H9 (cell line): ENCODE data around the gene LDLR. TPM values are rescaled to one million over a fixed set of nuclear protein-coding genes. Genes with fewer than 3 reads are reported as not detected.
"Not testable (repeated sequence)": the region's sequence is repeated elsewhere in the genome, so short reads cannot be mapped to it uniquely, and the experiment has no call there.

Experiments used
- DNase-seq: peaks from one replicate; pipeline ENCODE4 v3.0.0-alpha.2; 2017
- H2AFZ ChIP-seq: one replicate; pipeline ENCODE4 v1.6.1; 2013; ENCODE audit warnings: mild to moderate bottlenecking, low read length, control low read depth, moderate library complexity
- H2AK5ac ChIP-seq: 2 replicates; pipeline ENCODE4 v1.6.1; 2013; ENCODE audit warnings: low read length, control low read depth, mixed read lengths; ENCODE audit not compliant: insufficient read length
- H2BK120ac ChIP-seq: one replicate; pipeline ENCODE4 v1.6.1; 2013; ENCODE audit warnings: low read depth, mild to moderate bottlenecking, low read length, control low read depth, inconsistent platforms; ENCODE audit not compliant: poor library complexity, severe bottlenecking
- H2BK12ac ChIP-seq: 2 replicates; pipeline ENCODE4 v1.6.1; 2013; ENCODE audit warnings: low read length, control low read depth, mixed read lengths, low read depth; ENCODE audit not compliant: insufficient read length
- H2BK15ac ChIP-seq: 2 replicates; pipeline ENCODE4 v1.6.1; 2013; ENCODE audit warnings: low read depth, low read length, control low read depth
- H2BK20ac ChIP-seq: one replicate; pipeline ENCODE4 v1.6.1; 2013; ENCODE audit warnings: low read depth, mild to moderate bottlenecking, low read length, control low read depth, inconsistent platforms; ENCODE audit not compliant: poor library complexity, severe bottlenecking
- H2BK5ac ChIP-seq: 2 replicates; pipeline ENCODE4 v1.6.1; 2013; ENCODE audit warnings: low read length, control low read depth, mixed read lengths; ENCODE audit not compliant: insufficient read length
- H3K14ac ChIP-seq: 2 replicates; pipeline ENCODE4 v1.6.1; 2013; ENCODE audit warnings: low read length, control low read depth; ENCODE audit not compliant: insufficient read depth
- H3K18ac ChIP-seq: 2 replicates; pipeline ENCODE4 v1.6.1; 2013; ENCODE audit warnings: low read depth, mild to moderate bottlenecking, mixed read lengths, low read length, control low read depth; ENCODE audit not compliant: insufficient read length
- H3K23ac ChIP-seq: 2 replicates; pipeline ENCODE4 v1.6.1; 2013; ENCODE audit warnings: low read length, control low read depth, mixed read lengths, low read depth; ENCODE audit not compliant: insufficient read length
- H3K23me2 ChIP-seq: 2 replicates; pipeline ENCODE4 v1.6.1; 2013; ENCODE audit warnings: low read depth, mild to moderate bottlenecking, mixed read lengths, low read length, control low read depth; ENCODE audit not compliant: insufficient read length, poor library complexity, severe bottlenecking
- H3K27ac ChIP-seq: 2 replicates; pipeline ENCODE4 v1.5.1; 2013; ENCODE audit warnings: low read length, control low read depth, mixed read lengths, low read depth; ENCODE audit not compliant: insufficient read length
- H3K27me3 ChIP-seq: 2 replicates; pipeline ENCODE4 v1.6.1; 2013; ENCODE audit warnings: low read length, control low read depth, inconsistent platforms; ENCODE audit not compliant: insufficient read depth
- H3K4ac ChIP-seq: 2 replicates; pipeline ENCODE4 v1.6.1; 2013; ENCODE audit warnings: low read depth, mild to moderate bottlenecking, control low read depth, inconsistent platforms, low read length, moderate library complexity
- H3K4me1 ChIP-seq: 2 replicates; pipeline ENCODE4 v1.6.1; 2013; ENCODE audit warnings: low read length, control low read depth, inconsistent platforms; ENCODE audit not compliant: insufficient read depth
- H3K4me2 ChIP-seq: 2 replicates; pipeline ENCODE4 v1.6.1; 2013; ENCODE audit warnings: low read length, control low read depth, mixed read lengths; ENCODE audit not compliant: insufficient read length, insufficient read depth
- H3K56ac ChIP-seq: 2 replicates; pipeline ENCODE4 v1.6.1; 2013; ENCODE audit warnings: low read depth, mild to moderate bottlenecking, mixed read lengths, low read length, control low read depth; ENCODE audit not compliant: insufficient read length
- H3K79me1 ChIP-seq: 2 replicates; pipeline ENCODE4 v1.6.1; 2013; ENCODE audit warnings: low read depth, mild to moderate bottlenecking, moderate library complexity, low read length, control low read depth, inconsistent platforms; ENCODE audit not compliant: insufficient read depth, poor library complexity, severe bottlenecking
- H3K79me2 ChIP-seq: 2 replicates; pipeline ENCODE4 v1.6.1; 2013; ENCODE audit warnings: low read length, control low read depth, inconsistent platforms; ENCODE audit not compliant: insufficient read depth
- H3K9ac ChIP-seq: 2 replicates; pipeline ENCODE4 v1.6.1; 2013; ENCODE audit warnings: low read length, control low read depth, mixed read lengths; ENCODE audit not compliant: insufficient read length; ENCODE audit errors: extremely low read depth
- H3K9me3 ChIP-seq: one replicate; pipeline ENCODE4 v1.6.1; 2013; ENCODE audit warnings: low read depth, low read length, inconsistent platforms; ENCODE audit not compliant: control insufficient read depth
- H3T11ph ChIP-seq: one replicate; pipeline ENCODE4 v1.6.1; 2013; ENCODE audit warnings: mild to moderate bottlenecking, low read length, control low read depth, inconsistent platforms
- H4K20me1 ChIP-seq: one replicate; pipeline ENCODE4 v1.6.1; 2013; ENCODE audit not compliant: control insufficient read depth, insufficient read length, insufficient read depth
- H4K5ac ChIP-seq: 2 replicates; pipeline ENCODE4 v1.6.1; 2013; ENCODE audit warnings: low read depth, mild to moderate bottlenecking, mixed read lengths, low read length, control low read depth; ENCODE audit not compliant: insufficient read length
- H4K8ac ChIP-seq: replicated peaks from 2 replicates; pipeline ENCODE4 v1.6.1; 2013; ENCODE audit warnings: low read length, control low read depth, mixed read lengths, low read depth; ENCODE audit not compliant: insufficient read length
- H4K91ac ChIP-seq: 2 replicates; pipeline ENCODE4 v1.6.1; 2013; ENCODE audit warnings: low read depth, mild to moderate bottlenecking, moderate library complexity, mixed read lengths, low read length, control low read depth; ENCODE audit not compliant: insufficient read length
- H3K27ac Mint-ChIP-seq, 3 experiments: 2 replicates in 2 of 3; 3 replicates in 1 of 3; pipeline ENCODE4 v1.8.0; 2020 to 2021; ENCODE audit warnings: mixed read lengths in 3 of 3, mild to moderate bottlenecking in 1 of 3, moderate library complexity in 1 of 3
- H3K27me3 Mint-ChIP-seq: 2 replicates; pipeline ENCODE4 v1.8.0; 2021; ENCODE audit warnings: low read depth, mild to moderate bottlenecking, moderate library complexity, mixed read lengths
- H3K36me3 Mint-ChIP-seq, 3 experiments: 2 replicates in 2 of 3; 3 replicates in 1 of 3; pipeline ENCODE4 v1.8.0; 2020 to 2021; ENCODE audit warnings: low read depth in 3 of 3, mixed read lengths in 3 of 3; ENCODE audit not compliant: insufficient read depth in 1 of 3
- H3K4me1 Mint-ChIP-seq, 2 experiments: 2 replicates each; pipeline ENCODE4 v1.8.0; 2020; ENCODE audit warnings: mixed read lengths in 2 of 2
- H3K4me3 Mint-ChIP-seq, 2 experiments: 2 replicates in 1 of 2; 3 replicates in 1 of 2; pipeline ENCODE4 v1.8.0; 2020 to 2021; ENCODE audit warnings: mild to moderate bottlenecking in 2 of 2, mixed read lengths in 2 of 2, moderate library complexity in 1 of 2
- H3K9me3 Mint-ChIP-seq, 2 experiments: 2 replicates in 1 of 2; 3 replicates in 1 of 2; pipeline ENCODE4 v1.8.0; 2020; ENCODE audit warnings: mild to moderate bottlenecking in 2 of 2, mixed read lengths in 2 of 2, moderate library complexity in 1 of 2
- CTCF ChIP-seq: fragments of 200-600 bp; sonication (generic); conservative IDR thresholded peaks from 3 replicates; pipeline ENCODE4 v1.8.0; 2021; ENCODE audit warnings: antibody characterized with exemption, mild to moderate bottlenecking
- WGBS: extraction: QIAGEN DNeasy Blood & Tissue Kit; methylation state at CpG from one replicate; pipeline ENCODE4 v1.1.7; 2013; ENCODE audit warnings: missing lambda C conversion rate, low lambda C conversion rate, mixed read lengths; ENCODE audit not compliant: insufficient read length; ENCODE audit errors: extremely low coverage; 5-methylcytosine and 5-hydroxymethylcytosine counted together
- total RNA-seq: library from RNA; stranded (reverse); gene quantifications from 2 replicates; pipeline ENCODE4 v1.2.1, GENCODE V29; 2021

LDLR gene
- total RNA-seq, 1 experiment from 2014 or later = 92.7 TPM

DNA sequence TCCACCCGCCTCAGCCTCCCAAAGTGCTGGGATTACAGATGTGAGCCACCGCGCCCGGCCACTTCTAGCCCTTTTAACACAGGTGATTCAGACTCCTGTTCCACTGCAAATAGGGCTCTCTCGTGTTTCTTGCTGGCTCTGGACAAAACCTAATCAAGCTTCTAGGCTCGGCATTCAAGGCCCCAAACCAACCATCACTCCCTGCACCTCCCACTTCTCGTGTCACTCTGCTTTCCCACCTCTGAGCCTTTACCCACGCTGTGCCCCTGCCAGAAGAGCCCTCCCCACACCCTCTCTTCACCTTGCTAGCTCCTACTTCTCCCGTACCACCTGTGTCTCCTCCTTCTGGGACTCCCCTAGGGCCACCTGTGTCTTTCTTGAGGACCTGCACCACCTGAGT, 88.3 kb downstream of the LDLR start:
- no peak overlapping the region for H4K91ac ChIP-seq
- no peaks in the 10 kb centered on the region for H3K9me3 Mint-ChIP-seq
- no peaks in the 10 kb centered on the region for H3K23me2 ChIP-seq
- no peak overlapping the region for H3T11ph ChIP-seq
- no peak overlapping the region for H3K18ac ChIP-seq
- H2AK5ac ChIP-seq = no peak overlapping the region
- H2AFZ ChIP-seq = no peak overlapping the region
- H4K20me1 ChIP-seq = no peaks in the 10 kb centered on the region
- DNase-seq = no peak
- H2BK120ac ChIP-seq = no peak overlapping the region
- H3K36me3 Mint-ChIP-seq = peaks cover 15 to 50% (median 39%) of the 10 kb centered on the region in 3 experiments; a peak in 6 of 7 replicates
- no peak overlapping the region for H3K23ac ChIP-seq
- no peak overlapping the region for H3K27ac ChIP-seq
- no peak overlapping the region for H3K4ac ChIP-seq
- no peak for TF ChIP-seq CTCF
- no peaks in the 10 kb centered on the region; the same call in 1 of the 2 replicates for H3K4me1 ChIP-seq
- H2BK20ac ChIP-seq = no peak overlapping the region
- no peak overlapping the region for H3K4me2 ChIP-seq
- H2BK5ac ChIP-seq = no peak overlapping the region
- no peaks in the 10 kb centered on the region for H3K27me3 ChIP-seq
- no peaks in the 10 kb centered on the region for H3K27me3 Mint-ChIP-seq
- H2BK15ac ChIP-seq = no peak overlapping the region
- H3K27ac Mint-ChIP-seq = peak overlapping the region in 2 of 3 experiments; percentile 34 to 85; a peak in 1 of 7 replicates
- H3K4me1 Mint-ChIP-seq = no peaks in the 10 kb centered on the region
- no peak overlapping the region for H3K14ac ChIP-seq
- no peak overlapping the region for H4K5ac ChIP-seq
- no peak overlapping the region for H3K9ac ChIP-seq
- no peak overlapping the region for H3K4me3 Mint-ChIP-seq
- H3K79me1 ChIP-seq = no peaks in the 10 kb centered on the region
- H3K79me2 ChIP-seq = no peaks in the 10 kb centered on the region
- no peak overlapping the region for H4K8ac ChIP-seq
- H3K56ac ChIP-seq = no peak overlapping the region
- WGBS = no CpG with 5 or more reads among the region's 9 CpGs
- no peaks in the 10 kb centered on the region for H3K9me3 ChIP-seq
- H2BK12ac ChIP-seq = no peak overlapping the region

DNA sequence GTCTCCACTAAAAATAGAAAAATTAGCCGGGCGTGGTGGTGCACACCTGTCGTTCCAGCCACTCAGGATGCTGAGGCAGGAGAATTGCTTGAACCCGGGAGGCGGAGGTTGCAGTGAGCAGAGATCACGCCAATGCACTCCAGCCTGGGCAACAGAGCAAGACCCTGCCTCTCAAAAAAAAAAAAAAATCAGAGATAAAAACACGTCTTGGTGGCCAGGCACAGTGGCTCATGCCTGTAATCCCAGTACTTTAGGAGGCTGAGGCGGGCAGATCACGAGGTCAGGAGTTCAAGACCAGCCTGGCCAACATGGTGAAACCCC, 89.8 kb downstream of the LDLR start:
- not testable (repeated sequence) for H3K4me1 Mint-ChIP-seq, H3K4ac ChIP-seq, H3K27ac Mint-ChIP-seq, DNase-seq, H3K9me3 Mint-ChIP-seq, H3K79me2 ChIP-seq, H3K18ac ChIP-seq, H3K79me1 ChIP-seq, H3K4me1 ChIP-seq, H3K23me2 ChIP-seq, H2BK15ac ChIP-seq, H3K27ac ChIP-seq, H3K27me3 Mint-ChIP-seq, H3K9ac ChIP-seq, H4K5ac ChIP-seq, H3K23ac ChIP-seq, H2BK20ac ChIP-seq, H3K4me2 ChIP-seq, H2BK12ac ChIP-seq, H2BK5ac ChIP-seq, H3K56ac ChIP-seq, H3K9me3 ChIP-seq, H4K91ac ChIP-seq, H2BK120ac ChIP-seq, H3K4me3 Mint-ChIP-seq, H2AK5ac ChIP-seq, H4K8ac ChIP-seq, H2AFZ ChIP-seq, H3K14ac ChIP-seq, H3T11ph ChIP-seq, H3K27me3 ChIP-seq, H4K20me1 ChIP-seq
- whole genome bisulfite sequencing = no CpG with 5 or more reads among the region's 9 CpGs
- H3K36me3 Mint-ChIP-seq = peaks cover 20 to 47% (median 31%) of the 10 kb centered on the region in 3 experiments; a peak in 6 of 7 replicates
